Neural crest cell (in vitro differentiated cells): ENCODE data around the gene UBE3C. TPM values are rescaled to one million over a fixed set of nuclear protein-coding genes. Genes with fewer than 3 reads are reported as not detected.
A peak's percentile ranks its signal among the peaks of the same experiment; 100 is the strongest.
"Not testable (repeated sequence)": the region's sequence is repeated elsewhere in the genome, so short reads cannot be mapped to it uniquely, and the experiment has no call there.

ENCODE experiments used
- DNase-seq: peaks from one replicate; pipeline ENCODE4 v3.0.0; 2021; ENCODE audit warnings: low read depth, mixed read lengths, low spot score
- H3K27ac Mint-ChIP-seq: one replicate; pipeline ENCODE4 v1.8.0; 2021; ENCODE audit warnings: mild to moderate bottlenecking, mixed read lengths; ENCODE audit not compliant: unreplicated experiment
- H3K27me3 Mint-ChIP-seq: 2 replicates; pipeline ENCODE4 v1.8.0; 2021; ENCODE audit warnings: low read depth, mild to moderate bottlenecking, mixed read lengths
- H3K36me3 Mint-ChIP-seq: 2 replicates; pipeline ENCODE4 v1.8.0; 2021; ENCODE audit warnings: low read depth, mild to moderate bottlenecking, mixed read lengths
- H3K4me1 Mint-ChIP-seq: 2 replicates; pipeline ENCODE4 v1.8.0; 2021; ENCODE audit warnings: mixed read lengths
- H3K4me3 Mint-ChIP-seq: one replicate; pipeline ENCODE4 v1.8.0; 2021; ENCODE audit warnings: mild to moderate bottlenecking, mixed read lengths
- H3K9me3 Mint-ChIP-seq: 2 replicates; pipeline ENCODE4 v1.8.0; 2021; ENCODE audit warnings: mixed read lengths
- total RNA-seq: library from RNA; stranded (reverse); gene quantifications from 2 replicates; pipeline ENCODE4 v1.2.1, GENCODE V29; 2021
- TF ChIP-seq, protein P1 (sequence below): fragments of 200-600 bp; sonication (generic); conservative IDR thresholded peaks from 2 replicates; pipeline ENCODE4 v1.5.0; 2021; ENCODE audit warnings: antibody characterized with exemption, mild to moderate bottlenecking

UBE3C gene
- total RNA-seq, 1 donor from 2014 or later = 46.8 TPM

DNA sequence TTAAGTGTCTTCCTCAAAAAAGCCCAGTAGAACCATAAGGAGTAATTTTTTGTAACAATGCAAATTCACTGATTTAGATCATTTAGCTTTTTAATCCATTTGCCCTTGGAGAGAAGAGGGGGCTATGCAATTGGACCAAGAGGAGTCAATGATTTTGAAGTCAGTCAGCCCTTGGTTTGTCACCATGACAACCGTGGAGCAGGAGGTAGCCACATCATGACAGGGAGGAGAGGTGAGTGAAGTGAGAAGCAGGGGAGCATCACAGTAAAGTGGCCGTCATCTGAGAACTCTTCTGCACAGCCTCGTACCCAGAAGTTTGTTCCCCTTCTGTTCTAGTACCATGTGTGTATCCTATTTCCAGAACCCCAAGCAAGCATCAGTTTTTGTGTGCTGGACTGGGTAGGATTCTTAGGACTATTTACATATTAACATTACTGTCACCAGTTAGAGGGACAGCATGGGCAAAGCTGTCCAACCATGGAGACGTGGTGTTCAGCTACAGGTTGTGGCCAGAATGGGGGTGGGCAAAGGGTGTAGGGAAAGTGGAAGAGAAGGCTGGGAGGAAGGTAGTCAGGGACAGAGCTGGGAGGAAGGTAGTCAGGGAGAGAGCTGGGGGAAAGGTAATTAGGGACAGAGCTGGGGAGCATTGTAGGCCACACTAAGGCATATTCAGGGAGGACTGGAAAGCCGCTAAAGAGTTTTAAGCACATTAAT, 13.1 kb downstream of the UBE3C start:
- Mint-ChIP-seq H3K27me3 (no peaks in the 10 kb centered on the region), H3K4me3 (no peak overlapping the region), H3K9me3 (no peaks in the 10 kb centered on the region), H3K36me3 (no peaks in the 10 kb centered on the region), H3K27ac (peak overlapping the region; percentile 12), H3K4me1 (peaks cover 32% of the 10 kb centered on the region)
- DNase-seq = no peak
- TF ChIP-seq, protein P1, sequence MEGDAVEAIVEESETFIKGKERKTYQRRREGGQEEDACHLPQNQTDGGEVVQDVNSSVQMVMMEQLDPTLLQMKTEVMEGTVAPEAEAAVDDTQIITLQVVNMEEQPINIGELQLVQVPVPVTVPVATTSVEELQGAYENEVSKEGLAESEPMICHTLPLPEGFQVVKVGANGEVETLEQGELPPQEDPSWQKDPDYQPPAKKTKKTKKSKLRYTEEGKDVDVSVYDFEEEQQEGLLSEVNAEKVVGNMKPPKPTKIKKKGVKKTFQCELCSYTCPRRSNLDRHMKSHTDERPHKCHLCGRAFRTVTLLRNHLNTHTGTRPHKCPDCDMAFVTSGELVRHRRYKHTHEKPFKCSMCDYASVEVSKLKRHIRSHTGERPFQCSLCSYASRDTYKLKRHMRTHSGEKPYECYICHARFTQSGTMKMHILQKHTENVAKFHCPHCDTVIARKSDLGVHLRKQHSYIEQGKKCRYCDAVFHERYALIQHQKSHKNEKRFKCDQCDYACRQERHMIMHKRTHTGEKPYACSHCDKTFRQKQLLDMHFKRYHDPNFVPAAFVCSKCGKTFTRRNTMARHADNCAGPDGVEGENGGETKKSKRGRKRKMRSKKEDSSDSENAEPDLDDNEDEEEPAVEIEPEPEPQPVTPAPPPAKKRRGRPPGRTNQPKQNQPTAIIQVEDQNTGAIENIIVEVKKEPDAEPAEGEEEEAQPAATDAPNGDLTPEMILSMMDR = no peak

DNA sequence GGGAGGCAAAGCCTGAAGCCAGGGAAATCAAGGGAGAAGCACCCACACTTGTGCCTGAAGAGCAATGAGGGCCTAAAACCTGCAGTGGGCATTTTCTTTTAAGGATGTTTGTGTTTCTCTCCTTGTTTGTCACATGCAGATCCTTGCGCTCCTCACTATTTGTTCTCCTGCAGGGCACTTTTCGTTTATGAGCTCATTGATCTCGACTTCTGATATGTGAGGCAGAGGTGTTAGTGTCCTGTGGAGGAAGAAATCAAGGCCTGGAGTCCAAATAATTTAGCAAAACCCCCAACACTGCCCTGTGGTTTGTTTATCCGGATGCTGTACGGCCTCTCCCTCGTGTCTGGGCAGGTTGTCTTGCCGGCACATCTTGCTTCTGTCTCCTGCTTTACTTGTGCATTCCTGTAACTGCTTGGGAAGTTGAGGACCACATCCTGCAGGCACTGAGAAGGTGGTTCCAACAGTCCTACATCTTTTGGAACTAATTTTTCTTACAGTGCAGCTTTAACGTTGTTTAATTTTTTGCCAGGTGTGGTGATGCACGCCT, 13.7 kb downstream of the UBE3C start:
- peaks cover 35% of the 10 kb centered on the region for H3K4me1 Mint-ChIP-seq
- H3K4me3 Mint-ChIP-seq = no peak overlapping the region
- H3K27ac Mint-ChIP-seq = no peak overlapping the region

DNA sequence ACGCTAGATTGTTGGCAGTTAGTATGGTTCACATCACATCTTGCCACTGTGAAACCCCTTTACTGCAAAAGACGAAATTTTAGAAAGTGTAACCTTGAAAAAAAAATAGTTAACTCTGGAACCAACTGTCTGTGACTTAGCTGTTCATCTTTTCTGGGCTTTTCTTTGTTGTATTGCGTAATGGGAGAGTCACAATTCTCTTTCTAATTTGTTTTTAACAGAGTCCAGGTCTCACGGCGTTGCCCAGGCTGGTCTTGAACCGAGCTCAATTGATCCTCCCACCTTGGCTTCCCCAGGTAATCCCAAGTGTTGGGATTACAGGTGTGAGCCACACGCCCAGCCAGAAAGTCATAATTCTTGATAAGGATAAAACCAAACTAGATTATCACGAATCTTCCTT, 14.5 kb downstream of the UBE3C start:
- TF ChIP-seq, protein P1 = no peak
- DNase-seq = no peak
- Mint-ChIP-seq H3K4me1 (peaks cover 39% of the 10 kb centered on the region), H3K36me3 (no peaks in the 10 kb centered on the region), H3K27ac (no peak overlapping the region), H3K27me3 (no peaks in the 10 kb centered on the region), H3K4me3 (no peak overlapping the region), H3K9me3 (no peaks in the 10 kb centered on the region)

More for the DNA sequence above, 13.7 kb downstream of the UBE3C start:
- no peaks in the 10 kb centered on the region for H3K36me3 Mint-ChIP-seq
- DNase-seq = no peak
- H3K9me3 Mint-ChIP-seq = no peaks in the 10 kb centered on the region
- no peaks in the 10 kb centered on the region for H3K27me3 Mint-ChIP-seq
- TF ChIP-seq, protein P1 = no peak

DNA sequence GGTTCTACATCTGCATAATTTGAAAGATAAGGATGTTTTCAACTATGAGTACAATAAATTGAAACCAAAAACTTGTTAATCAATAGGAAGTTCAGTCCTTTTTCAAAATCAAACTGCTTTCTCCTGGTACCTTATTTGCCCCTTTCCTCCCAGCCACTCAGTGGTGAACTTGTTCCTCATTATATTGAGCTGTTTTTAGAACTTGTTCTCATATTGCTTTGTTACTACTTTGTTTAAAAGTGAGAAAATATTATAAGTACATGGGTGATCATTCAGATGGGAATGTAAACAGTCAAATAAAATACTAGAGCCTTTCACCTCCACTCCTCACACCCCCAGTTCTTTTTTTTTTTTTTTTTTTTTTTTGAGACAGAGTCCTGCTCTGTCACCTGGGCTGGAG, 17.2 kb downstream of the UBE3C start:
- no peak for DNase-seq
- Mint-ChIP-seq H3K4me1 (peaks cover 38% of the 10 kb centered on the region), H3K9me3 (no peaks in the 10 kb centered on the region), H3K4me3 (no peak overlapping the region), H3K36me3 (no peaks in the 10 kb centered on the region), H3K27ac (no peak overlapping the region), H3K27me3 (no peaks in the 10 kb centered on the region)
- TF ChIP-seq, protein P1 = no peak

DNA sequence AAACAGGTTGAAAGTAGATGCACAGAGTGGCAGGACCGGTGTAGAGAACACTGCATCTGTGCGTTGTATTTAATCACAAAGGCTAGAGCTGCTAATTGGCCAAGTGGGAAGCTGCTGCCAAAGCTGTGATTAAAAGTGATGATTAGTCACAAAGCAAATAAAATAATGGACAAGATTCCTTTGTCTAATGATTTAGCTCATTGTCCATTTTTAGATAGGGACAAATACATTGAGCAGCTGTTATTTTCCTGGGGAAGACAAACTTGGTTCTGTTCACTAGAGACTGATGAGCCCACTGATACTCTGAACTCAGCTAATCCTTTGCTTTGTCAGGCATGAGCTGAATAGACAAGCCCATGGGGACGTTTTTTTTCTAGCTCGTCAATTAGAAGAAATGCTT, 19.7 kb downstream of the UBE3C start:
- Mint-ChIP-seq H3K27ac (no peak overlapping the region), H3K27me3 (no peaks in the 10 kb centered on the region), H3K9me3 (no peaks in the 10 kb centered on the region), H3K4me1 (peaks cover 21% of the 10 kb centered on the region), H3K36me3 (no peaks in the 10 kb centered on the region), H3K4me3 (no peak overlapping the region)
- TF ChIP-seq, protein P1 = no peak
- no peak for DNase-seq

DNA sequence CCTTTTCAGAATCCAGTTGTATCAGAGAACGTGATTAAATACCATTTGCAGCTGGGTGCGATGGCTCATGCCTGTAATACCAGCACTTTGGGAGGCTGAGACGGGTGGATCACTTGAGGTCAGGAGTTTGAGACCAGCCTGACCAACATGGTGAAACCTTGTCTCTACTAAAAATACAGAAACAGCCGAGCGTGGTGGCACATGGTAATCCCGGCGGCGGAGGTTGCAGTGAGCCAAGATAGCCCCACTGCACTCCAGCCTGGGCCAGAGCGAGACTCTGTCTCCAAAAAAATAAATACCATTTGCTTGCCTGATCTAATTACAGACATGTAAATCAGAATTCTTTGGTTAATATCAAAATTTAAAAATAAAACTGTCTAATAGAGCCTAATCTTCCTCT, 20.8 kb downstream of the UBE3C start:
- not testable (repeated sequence) for H3K27ac Mint-ChIP-seq, H3K36me3 Mint-ChIP-seq, DNase-seq, H3K9me3 Mint-ChIP-seq, H3K27me3 Mint-ChIP-seq, H3K4me3 Mint-ChIP-seq
- peaks cover 21% of the 10 kb centered on the region for H3K4me1 Mint-ChIP-seq
